Measurements from ENCODE around the gene FIZ1. TPM values are rescaled to one million over a fixed set of nuclear protein-coding genes. Genes with fewer than 3 reads are reported as not detected.

Gene FIZ1
- polyA plus RNA-seq, 5 donors = 16.3 to 24.9 (median 19.1) TPM

DNA sequence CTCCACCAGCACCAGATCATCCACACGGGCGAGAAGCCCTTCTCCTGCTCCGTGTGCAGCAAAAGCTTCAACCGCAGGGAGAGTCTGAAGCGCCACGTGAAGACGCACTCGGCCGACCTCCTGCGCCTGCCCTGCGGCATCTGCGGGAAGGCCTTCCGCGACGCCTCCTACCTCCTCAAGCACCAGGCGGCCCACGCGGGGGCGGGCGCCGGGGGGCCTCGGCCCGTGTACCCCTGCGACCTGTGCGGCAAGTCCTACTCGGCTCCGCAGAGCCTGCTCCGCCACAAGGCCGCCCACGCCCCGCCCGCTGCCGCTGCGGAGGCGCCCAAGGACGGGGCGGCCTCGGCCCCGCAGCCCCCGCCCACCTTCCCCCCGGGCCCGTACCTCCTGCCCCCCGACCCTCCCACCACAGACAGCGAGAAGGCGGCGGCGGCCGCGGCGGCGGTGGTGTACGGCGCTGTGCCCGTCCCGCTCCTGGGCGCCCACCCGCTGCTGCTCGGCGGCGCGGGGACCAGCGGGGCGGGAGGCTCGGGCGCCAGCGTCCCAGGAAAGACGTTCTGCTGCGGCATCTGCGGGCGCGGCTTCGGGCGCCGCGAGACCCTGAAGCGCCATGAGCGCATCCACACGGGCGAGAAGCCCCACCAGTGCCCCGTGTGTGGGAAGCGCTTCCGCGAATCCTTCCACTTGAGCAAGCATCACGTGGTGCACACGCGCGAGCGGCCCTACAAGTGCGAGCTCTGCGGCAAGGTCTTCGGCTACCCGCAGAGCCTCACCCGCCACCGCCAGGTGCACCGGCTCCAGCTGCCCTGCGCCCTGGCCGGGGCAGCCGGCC is 15.6 kb upstream of the FIZ1 start:
- no peak for DNase-seq

DNA sequence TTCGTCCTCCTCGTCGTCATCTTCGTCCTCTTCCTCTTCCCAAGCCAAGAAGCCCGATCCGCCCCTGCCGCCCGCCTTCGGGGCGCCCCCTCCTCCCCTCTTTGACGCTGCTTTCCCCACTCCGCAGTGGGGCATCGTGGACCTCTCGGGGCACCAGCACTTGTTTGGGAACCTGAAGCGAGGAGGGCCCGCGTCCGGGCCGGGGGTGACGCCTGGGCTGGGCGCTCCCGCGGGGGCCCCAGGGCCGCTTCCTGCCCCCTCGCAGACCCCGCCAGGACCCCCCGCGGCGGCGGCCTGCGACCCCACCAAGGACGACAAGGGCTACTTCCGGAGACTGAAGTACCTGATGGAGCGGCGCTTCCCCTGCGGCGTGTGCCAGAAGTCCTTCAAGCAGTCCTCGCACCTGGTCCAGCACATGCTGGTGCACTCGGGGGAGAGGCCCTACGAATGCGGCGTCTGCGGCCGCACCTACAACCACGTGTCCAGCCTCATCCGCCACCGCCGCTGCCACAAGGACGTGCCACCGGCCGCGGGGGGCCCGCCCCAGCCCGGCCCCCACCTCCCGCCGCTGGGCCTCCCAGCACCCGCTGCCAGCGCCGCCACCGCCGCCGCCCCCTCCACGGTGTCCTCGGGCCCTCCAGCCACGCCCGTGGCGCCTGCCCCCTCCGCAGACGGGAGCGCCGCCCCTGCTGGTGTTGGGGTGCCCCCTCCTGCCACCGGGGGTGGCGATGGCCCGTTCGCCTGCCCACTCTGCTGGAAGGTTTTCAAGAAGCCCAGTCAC is 14.8 kb upstream of the FIZ1 start:
- DNase-seq = no peak

DNA sequence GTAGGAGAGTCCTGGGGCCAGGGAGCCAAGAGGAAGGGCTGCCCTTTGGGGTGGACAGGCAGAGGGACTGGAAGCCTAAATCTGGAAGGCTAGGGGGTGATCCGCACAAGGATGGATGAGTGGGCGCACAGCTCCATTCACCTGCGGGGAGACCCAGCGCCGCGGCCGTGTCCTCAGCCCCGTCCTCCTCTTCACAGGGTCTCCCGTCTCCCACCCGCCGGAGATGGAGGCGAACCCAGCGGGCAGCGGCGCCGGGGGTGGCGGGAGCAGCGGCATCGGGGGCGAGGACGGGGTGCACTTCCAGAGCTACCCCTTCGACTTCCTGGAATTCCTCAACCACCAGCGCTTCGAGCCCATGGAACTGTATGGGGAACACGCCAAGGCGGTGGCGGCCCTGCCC is 14.1 kb upstream of the FIZ1 start:
- DNase-seq = no peak

DNA sequence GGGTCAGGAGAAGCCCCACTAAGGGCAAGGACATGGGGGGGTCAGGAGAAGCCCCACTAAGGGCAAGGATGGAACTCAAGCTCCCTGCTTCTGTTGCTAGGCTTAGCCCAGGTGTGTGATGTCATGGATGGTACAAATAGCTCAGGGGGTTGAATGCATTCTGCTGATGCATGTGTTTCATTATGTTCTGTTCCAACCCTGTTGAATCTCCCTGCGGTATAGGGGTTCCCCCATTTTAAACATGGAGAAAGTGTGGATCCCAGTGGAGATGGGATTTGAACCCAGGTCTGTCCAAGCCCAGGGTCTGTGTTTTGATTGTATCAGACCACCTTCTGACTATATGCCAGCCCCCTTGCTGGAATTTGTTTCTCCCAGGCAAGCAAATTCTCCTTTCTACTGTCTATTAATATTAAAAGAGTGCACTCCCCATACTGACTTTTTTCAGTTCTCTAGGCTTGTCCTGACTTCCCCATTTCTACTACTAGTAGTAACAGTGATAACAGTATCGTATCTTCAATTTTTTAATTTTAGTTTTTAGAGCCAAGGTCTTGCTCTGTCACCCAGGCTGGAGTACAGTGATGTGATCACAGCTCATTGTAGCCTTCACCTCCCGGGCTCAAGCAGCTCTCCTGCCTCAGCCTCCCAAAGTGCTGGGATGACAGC is 12.8 kb upstream of the FIZ1 start:
- DNase-seq = no peak

DNA sequence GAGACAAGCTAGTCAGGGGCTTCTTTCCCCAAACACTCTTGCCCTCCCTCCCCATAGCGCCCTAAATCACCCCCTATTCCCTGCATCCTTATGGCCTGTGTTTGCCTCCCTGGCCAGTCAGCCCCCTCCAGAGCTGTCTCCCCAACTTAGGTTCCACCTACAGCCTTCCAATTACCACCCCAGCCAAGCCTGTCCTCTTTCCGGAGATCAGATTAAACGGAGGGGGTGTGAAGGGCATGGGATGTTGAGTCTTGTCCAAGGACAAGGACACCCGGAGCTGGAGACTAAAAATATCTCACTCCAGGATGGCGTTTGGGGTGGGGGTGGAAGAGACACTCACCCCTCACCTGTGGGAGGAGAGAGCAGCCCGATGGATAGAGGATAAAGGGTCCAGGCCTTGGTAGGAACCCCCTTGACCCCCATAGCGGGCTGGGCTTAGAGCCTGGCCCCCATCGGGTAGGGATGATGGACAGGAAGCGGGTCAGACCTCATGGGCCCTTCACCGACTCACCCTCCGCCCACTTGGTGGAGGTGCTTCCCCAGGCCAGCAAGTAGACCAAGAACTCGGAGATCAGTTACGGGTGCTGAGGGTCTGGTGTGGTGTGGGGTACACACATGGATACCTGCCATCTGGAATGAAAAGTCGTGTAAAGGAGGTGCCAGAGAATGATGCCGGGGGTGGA is 12.1 kb upstream of the FIZ1 start:
- DNase-seq = no peak

DNA sequence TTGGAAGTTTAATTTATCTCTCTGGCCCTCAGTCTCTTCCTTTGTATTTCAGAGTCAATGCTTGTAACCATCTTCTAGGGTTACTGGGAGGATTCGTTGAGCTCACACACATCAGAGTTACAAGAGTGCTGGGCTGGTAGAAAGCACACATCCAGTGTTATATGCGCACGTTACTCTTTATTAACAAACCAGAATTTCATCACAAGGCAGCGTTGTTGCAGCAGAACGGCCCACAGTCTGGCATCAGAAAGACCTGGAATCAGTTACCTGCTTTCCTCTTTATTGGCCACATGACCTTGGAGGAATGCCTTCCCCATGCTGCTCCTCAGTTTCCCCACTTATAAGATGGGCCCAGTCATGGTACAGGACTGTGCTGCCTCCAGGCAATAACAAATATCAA is 10.0 kb upstream of the FIZ1 start:
- DNase-seq = no peak

DNA sequence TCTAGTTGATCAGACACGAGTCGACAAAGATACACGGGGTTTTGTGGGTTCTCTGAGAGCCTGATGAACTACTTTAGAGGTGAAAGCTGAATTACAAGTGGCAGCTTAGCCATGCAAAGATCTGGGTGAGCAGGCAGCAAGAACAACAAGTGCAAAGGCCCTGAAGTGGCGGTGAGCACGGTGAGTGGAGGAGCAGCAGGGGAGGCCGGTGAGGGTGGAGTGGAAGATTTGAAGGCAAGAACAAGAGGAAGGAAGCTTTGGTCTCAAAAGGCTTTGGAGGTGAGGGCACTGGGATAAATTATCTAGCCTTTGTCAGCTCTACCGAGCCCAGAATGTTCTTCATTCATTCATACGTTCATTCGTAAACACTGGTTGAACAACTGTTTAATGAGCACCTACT is 7.5 kb upstream of the FIZ1 start:
- no peak for DNase-seq

DNA sequence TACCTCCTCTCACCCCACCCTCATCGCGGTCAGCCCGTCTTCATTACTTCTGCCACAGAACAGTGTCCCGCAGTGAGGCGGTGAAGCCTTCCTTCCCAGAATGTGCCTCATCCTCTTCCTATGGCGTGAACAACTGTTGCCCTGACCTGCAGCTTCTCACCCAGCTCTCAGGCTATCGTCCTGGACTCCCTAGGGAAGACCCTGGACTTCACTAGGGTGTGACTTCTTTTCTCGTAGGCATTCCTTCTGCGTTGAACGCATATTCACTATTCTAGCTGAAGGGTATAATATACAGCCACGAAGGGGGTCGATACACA is 7.1 kb upstream of the FIZ1 start:
- DNase-seq = no peak

DNA sequence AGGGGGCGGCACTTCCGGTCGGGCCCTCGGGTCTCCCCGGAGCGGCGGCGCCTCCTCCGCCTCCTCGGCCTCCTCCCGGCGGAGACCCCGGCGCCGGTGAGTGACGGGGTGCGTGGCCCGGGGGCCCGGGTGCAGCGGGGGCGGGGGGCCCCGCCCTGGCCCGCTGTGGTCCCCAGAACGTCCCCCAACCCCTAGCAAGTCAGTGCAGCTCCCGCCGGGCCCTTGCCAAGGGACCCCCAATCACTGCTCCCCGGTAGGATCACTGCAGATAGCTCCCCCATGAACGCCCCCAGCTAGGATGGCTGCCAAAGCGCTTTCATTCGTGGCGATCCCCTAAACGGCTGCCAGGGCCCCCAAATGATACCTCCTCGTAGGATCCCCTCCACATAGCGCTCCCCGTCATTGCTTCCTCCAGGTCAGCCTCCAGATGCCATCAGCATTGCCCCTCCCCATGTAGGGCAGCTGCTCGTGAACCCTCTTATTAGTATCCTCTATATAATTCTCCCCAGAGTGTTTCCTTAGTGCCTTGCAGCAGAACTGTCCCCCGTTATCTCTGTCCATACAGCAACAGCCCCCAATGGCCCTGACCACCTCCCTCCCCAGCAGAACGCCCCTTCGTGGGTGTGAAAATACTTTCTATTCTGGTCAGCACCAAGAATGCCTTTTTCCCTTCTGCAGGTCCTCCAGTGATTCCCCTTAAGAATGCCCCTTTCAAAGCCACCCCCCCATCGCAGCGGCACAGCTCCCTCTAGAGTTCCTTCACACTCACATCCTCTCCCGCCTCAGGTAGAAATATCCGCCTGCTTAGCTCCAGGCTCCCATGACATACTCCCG is 6.5 kb upstream of the FIZ1 start, which contains the start of gene ZNF865:
Gene ZNF865, plus strand, starts transcription at position 11 of the 834 bp plus-strand sequence. CDS start 7,972 bp downstream, outside the sequence.
- DNase-seq = peak; percentile 62 to 68

DNA sequence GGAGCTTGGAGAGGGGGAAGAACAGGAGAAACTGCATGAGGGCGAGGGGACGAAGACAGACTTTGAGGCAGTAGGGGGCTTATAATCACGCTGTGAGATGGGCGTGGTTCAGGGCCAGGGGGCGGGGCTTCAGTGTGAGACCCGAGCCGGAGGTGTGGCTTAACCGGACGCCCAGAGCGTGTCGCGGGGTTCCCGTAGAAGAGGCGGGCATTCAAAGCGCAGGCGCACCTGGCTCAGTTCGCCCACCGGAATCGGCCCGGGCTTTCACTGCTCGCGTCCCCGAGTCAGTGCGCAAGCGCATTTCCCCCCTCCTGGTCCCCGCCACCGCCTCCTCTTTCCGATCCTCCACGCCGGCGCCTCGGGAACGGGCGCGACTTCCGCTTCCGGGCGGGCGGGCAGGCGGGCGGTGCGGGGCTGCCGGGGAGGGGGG is 5.9 kb upstream of the FIZ1 start:
- peak; percentile 95 to 97 for DNase-seq

DNA sequence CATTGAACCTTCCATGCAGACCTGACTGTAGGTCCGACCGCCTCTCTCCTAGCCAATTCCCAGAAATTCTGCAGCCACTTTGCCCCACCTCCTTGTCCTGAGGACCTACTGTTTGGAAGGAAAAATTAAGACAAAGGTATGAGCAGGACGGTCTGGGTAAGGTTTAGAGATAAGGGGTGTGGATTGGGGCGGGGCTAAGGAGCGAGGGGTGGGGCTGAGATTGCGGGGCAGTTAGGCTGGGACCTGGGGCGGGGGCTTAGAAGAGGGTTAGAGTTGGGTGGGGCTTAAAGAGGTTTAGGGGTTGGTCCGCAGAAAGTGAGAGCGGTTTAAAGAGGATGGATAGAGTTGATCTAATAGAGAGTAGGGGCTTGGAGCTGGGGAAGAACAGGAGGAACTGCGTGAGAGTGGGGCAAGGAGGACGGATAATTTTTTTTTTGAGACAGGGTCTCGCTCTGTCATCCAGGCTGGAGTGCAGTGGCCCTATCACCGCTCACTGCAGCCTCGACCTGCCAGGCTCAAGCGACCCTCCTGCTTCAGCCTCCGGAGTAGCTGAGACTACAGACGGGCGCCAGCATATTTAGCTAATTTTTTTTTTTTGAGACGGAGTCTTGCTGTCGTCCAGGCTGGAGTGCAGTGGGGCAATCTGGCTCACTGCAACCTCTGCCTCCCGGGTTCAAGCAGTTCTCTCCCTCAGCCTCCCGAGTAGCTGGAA is 4.4 kb upstream of the FIZ1 start:
- no peak for DNase-seq

DNA sequence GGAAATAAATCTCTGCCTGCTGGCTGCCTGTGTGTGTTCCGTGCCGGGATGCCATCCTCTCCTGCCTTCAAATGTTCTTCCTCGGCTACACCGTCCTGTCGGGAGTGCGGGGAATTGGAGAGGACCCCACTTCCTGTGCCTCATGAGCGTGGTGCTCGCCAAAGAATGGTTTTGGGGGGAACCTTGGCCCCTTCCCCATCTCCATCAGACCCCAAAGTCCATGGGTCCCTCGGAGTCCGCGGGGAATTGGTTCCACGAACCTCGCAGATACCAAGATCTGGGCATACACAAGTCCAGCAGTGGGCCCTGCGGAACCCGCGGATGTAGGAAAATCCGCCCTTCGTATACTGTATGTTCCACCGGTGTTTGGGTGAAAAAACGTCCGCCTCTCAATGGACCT is 3.8 kb upstream of the FIZ1 start:
- no peak for DNase-seq

DNA sequence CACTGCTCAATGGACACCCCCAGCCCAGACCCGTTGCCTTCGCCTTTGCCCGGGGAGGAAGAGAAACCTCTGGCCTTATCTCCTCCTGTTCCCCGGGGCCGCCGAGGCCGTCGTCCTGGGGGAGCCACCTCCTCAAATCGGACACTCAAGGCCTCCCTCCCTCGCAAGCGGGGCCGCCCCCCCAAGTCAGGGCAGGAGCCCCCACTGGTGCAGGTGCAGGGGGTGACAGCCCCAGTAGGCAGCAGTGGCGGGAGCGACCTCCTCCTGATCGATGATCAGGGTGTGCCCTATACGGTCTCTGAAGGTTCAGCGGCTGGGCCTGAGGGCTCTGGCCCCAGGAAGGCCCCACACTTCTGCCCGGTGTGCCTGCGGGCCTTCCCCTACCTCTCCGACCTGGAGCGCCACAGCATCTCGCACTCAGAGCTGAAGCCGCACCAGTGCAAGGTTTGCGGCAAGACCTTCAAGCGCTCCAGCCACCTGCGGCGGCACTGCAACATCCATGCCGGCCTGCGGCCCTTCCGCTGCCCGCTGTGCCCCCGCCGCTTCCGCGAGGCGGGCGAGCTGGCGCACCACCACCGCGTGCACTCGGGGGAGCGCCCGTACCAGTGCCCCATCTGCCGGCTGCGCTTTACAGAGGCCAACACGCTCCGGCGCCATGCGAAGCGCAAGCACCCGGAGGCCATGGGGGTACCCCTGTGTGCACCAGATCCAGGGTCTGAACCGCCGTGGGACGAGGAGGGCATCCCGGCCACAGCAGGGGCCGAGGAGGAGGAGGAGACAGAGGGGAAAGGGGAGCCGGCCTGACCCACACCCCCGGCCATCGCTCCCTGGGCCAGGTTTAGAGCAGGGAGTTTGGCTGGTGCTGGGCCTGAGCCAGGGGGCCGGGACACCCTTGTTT is 3.0 kb upstream of the FIZ1 start:
- no peak for DNase-seq

DNA sequence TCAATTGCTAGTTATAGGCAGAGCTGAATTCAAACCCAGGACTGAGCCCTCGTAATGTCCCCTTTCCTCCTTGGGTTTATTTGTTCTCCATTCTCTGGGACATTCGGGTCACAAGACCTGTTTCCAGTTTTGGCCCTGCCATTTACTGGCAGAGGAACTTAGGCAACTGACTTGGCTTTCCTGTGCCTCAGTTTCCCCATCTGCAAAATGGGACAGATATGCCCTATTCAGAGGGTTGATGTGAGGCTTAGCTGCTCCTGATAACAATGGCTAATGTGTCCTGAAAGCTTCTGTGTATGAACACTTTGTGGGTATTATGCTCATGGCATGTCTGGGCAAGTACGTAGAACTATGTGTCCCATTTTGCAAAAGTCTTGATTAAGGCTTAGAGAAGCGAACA is 1.8 kb upstream of the FIZ1 start:
- no peak for DNase-seq

DNA sequence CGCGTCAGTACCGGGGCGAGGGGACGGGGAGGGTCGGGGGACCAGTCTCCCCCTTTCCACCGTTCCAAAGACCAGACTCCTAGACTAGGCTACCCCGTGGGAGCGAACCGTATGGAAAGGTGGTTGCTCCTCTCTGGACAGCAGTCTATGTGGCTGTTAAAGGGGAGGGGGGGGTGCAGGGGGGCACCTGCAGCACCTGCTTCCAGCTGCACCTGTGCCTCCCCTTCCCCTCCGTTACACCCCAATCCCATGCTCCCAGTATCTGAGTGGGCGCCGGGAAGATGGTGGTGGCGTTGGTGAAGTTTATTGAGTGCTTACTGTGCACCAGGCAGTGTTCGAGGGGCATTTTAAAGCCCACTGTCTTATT is 1.3 kb upstream of the FIZ1 start:
- DNase-seq = no peak

DNA sequence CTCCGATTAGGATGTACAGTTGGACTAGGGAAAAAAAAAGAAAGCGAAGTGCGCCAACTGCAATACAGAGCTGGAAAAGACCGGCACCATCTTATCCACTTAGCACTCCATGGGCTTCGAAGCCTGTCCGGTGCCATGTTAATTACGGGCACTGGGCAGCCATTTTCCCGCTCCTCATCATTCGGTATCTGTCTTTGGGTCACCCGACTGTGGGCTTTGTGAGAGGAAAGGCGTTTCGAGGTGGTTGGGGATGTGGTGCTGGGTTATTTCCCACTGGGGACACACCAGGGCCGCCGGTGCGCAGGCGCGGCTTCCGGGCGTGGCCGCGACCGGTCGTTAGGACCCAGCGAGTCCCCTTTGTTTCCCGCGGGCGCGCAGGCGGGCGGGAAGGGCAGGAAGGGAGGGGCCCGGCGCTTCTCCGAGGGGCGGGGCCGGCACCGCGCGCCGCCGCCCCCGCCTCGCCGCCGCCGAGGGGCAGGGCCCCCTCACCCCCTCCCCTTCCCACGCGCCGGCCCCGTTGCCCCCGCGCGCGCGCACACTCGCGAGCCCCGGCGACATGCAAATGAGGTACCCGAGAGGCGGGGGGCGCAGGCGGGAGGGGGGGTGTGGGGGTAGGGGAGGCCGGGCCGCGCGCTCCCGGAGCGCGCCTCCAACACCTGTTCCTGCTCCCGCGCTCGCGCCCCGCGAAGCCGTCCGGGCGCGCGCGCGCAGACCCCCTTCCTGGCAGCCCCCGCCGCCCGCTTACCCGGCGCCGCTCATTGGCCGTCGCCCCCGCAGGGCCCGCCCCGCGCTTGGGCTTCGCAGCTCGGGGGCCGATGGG is 735 bp upstream of the FIZ1 start, which contains the start of gene ZNF524:
Gene ZNF524, plus strand, starts transcription at position 447 of the 820 bp plus-strand sequence. CDS start 1,825 bp downstream, outside the sequence.
- DNase-seq = peak; percentile 97 to 99

DNA sequence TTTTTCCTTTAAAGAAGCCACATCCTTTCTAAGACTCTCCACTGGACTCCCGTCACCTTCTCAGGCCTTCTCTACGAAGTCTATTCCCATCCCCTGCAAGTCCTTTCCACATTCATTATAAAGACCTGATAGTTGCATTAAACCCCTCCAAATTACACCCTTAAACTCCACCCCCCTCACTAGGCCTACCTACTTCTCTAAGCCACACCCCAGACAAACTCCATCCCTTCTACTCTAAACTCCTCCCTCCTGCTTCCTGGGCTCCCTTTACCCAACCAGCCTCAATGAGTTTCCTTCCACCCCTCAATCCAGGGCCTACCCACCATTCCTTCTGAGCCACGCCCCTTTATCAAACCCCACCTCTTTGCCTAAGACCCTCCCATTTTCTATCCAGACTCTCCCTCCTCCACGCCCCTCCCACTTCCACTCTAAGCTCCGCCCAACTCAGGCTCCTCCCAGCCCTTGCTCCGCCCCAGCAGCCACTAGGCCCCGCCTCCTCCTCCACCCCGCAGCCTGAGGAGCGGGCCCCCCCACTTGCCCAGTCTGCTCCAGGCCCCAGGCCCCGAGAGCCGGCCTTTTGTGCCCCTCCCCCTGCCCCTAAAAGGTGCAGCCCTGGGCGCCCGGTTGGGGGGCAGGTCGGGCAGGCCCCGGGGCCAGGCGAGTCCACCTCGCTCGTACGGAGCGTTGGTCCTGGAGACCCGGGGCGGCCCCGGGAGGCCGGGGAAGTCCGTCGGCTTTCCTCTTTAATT is 424 bp downstream of the FIZ1 start:
- peak; percentile 86 to 87 for DNase-seq

DNA sequence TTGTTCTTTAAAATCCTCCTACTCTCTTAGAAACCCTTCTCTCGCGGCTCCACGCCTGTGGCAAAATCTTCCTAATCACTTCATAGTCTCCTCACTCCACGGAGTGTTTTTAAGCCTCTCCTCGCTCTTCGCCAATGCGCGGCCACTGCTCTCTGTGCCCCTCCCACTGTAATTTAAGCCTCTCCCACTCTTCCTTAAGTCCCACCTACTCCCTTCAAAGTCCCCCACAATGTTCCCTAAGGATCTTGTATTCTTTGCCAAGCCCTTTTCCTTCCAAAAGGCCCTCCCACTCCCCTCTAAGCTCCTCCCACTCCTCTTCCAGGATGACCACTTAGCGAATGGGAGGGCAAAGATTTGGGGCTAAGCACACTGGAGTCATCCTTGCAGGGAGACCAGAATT is 1.3 kb downstream of the FIZ1 start:
- DNase-seq = no peak
